NCI-H526 treated with DMSO at 0.1 percent for 48 hours (cell line): ENCODE data around the gene AFG3L2.
"Not testable (repeated sequence)": the region's sequence is repeated elsewhere in the genome, so short reads cannot be mapped to it uniquely, and the experiment has no call there.

ENCODE experiments used
- DNase-seq: peaks from one replicate; lab custom pipeline; 2025; lab: John Stamatoyannopoulos, UW

AFG3L2 gene

GRCh38 chr18:12376754-12377555 is at the start of gene AFG3L2:
Gene AFG3L2, minus strand, starts transcription at chr18:12377227. Its CDS starts 145 bp downstream, at chr18:12377082.
- peak; percentile 89 for DNase-seq

GRCh38 chr18:12424252-12424651 is 47.2 kb upstream of the AFG3L2 start:
- no peak for DNase-seq

- DNase-seq, result no peak
Measured at GRCh38 chr18:12423820-12424219, 46.8 kb upstream of the AFG3L2 start.

- DNase-seq, result no peak
Measured at GRCh38 chr18:12423393-12423792, 46.4 kb upstream of the AFG3L2 start.

- DNase-seq, result no peak
Measured at GRCh38 chr18:12422936-12423335, 45.9 kb upstream of the AFG3L2 start.

GRCh38 chr18:12421732-12422131 is 44.7 kb upstream of the AFG3L2 start:
- DNase-seq, result no peak

- peak; percentile 79 for DNase-seq
Measured at GRCh38 chr18:12420821-12421421, 43.9 kb upstream of the AFG3L2 start.

GRCh38 chr18:12417687-12418086 is 40.7 kb upstream of the AFG3L2 start:
- no peak for DNase-seq

- no peak for DNase-seq
Measured at GRCh38 chr18:12416098-12416729, 39.2 kb upstream of the AFG3L2 start.

GRCh38 chr18:12411456-12411855 is 34.4 kb upstream of the AFG3L2 start:
- no peak for DNase-seq

- DNase-seq, result not testable (repeated sequence)
Measured at GRCh38 chr18:12410747-12411146, 33.7 kb upstream of the AFG3L2 start.

GRCh38 chr18:12410081-12410481 is 33.1 kb upstream of the AFG3L2 start:
- no peak for DNase-seq

GRCh38 chr18:12409469-12409868 is 32.4 kb upstream of the AFG3L2 start:
- no peak for DNase-seq

GRCh38 chr18:12408247-12408869 is 31.3 kb upstream of the AFG3L2 start:
- DNase-seq, result peak; percentile 10

GRCh38 chr18:12406371-12407111 is 29.5 kb upstream of the AFG3L2 start:
- DNase-seq, result no peak

- DNase-seq, result no peak
Measured at GRCh38 chr18:12405066-12405465, 28.0 kb upstream of the AFG3L2 start.

- no peak for DNase-seq
Measured at GRCh38 chr18:12403601-12404506, 26.8 kb upstream of the AFG3L2 start.

- DNase-seq, result no peak
Measured at GRCh38 chr18:12401881-12402280, 24.9 kb upstream of the AFG3L2 start.

- DNase-seq, result no peak
Measured at GRCh38 chr18:12399231-12399630, 22.2 kb upstream of the AFG3L2 start.

GRCh38 chr18:12398625-12399024 is 21.6 kb upstream of the AFG3L2 start:
- DNase-seq, result no peak

- DNase-seq, result no peak
Measured at GRCh38 chr18:12397793-12398192, 20.8 kb upstream of the AFG3L2 start.
